Mesenchymal stem cell (in vitro differentiated cells and primary cell): ENCODE measurements around the gene TTLL8.

ENCODE experiments used
- DNase-seq: peaks from one replicate; pipeline ENCODE4 v3.0.0-alpha.2; 2013
- H2AFZ ChIP-seq: one replicate; pipeline ENCODE4 v1.6.1; 2013; ENCODE audit warnings: low read depth, mild to moderate bottlenecking, control low read depth, inconsistent platforms, low read length, moderate library complexity
- H2AK5ac ChIP-seq: 2 replicates; pipeline ENCODE4 v1.6.1; 2013; ENCODE audit warnings: low read length, moderate library complexity, mild to moderate bottlenecking, inconsistent platforms; ENCODE audit not compliant: severe bottlenecking
- H2BK120ac ChIP-seq: one replicate; pipeline ENCODE4 v1.6.1; 2013; ENCODE audit warnings: low read depth, mild to moderate bottlenecking, inconsistent platforms, low read length, moderate library complexity
- H2BK12ac ChIP-seq, 2 experiments: one replicate each; pipeline ENCODE4 v1.6.1; 2013; ENCODE audit warnings: inconsistent platforms in 2 of 2, low read length in 2 of 2, mild to moderate bottlenecking in 2 of 2, moderate library complexity in 2 of 2, control low read depth in 1 of 2
- H2BK15ac ChIP-seq: one replicate; pipeline ENCODE4 v1.6.1; 2013; ENCODE audit warnings: mild to moderate bottlenecking, low read depth, inconsistent platforms; ENCODE audit not compliant: poor library complexity, severe bottlenecking
- H2BK5ac ChIP-seq: 2 replicates; pipeline ENCODE4 v1.6.1; 2013; ENCODE audit warnings: low read depth, mild to moderate bottlenecking, low read length, control low read depth, inconsistent platforms; ENCODE audit not compliant: poor library complexity, severe bottlenecking
- H3K14ac ChIP-seq, 2 experiments: one replicate each; pipeline ENCODE4 v1.6.1; 2013; ENCODE audit warnings: inconsistent platforms in 2 of 2, low read length in 2 of 2, control low read depth in 1 of 2, mild to moderate bottlenecking in 1 of 2, moderate library complexity in 1 of 2
- H3K18ac ChIP-seq, 2 experiments: one replicate each; pipeline ENCODE4 v1.6.1; 2013; ENCODE audit warnings: inconsistent platforms in 2 of 2, low read length in 2 of 2, control low read depth in 1 of 2, low read depth in 1 of 2, mild to moderate bottlenecking in 1 of 2
- H3K23ac ChIP-seq, 2 experiments: one replicate each; pipeline ENCODE4 v1.6.1; 2013; ENCODE audit warnings: inconsistent platforms in 2 of 2, low read length in 2 of 2, mild to moderate bottlenecking in 2 of 2, moderate library complexity in 2 of 2, control low read depth in 1 of 2
- H3K27ac ChIP-seq: 2 replicates; pipeline ENCODE4 v1.5.1; 2013; ENCODE audit warnings: mild to moderate bottlenecking, moderate library complexity, low read length, control low read depth, inconsistent platforms; ENCODE audit not compliant: poor library complexity, severe bottlenecking
- H3K27me3 ChIP-seq, 2 experiments: 2 replicates each; pipeline versions ENCODE4 v1.6.1 to v1.7.0; 2013; ENCODE audit warnings: low read length in 2 of 2, mild to moderate bottlenecking in 2 of 2, moderate library complexity in 2 of 2, control low read depth in 1 of 2, inconsistent platforms in 1 of 2; ENCODE audit not compliant: control insufficient read depth in 1 of 2, insufficient read depth in 1 of 2
- H3K36me3 ChIP-seq, 2 experiments: 2 replicates each; pipeline versions ENCODE4 v1.6.1 to v1.7.0; 2013; ENCODE audit warnings: low read length in 2 of 2, control low read depth in 1 of 2, inconsistent platforms in 1 of 2, low read depth in 1 of 2, mild to moderate bottlenecking in 1 of 2; ENCODE audit not compliant: insufficient read depth in 2 of 2, control insufficient read depth in 1 of 2
- H3K4ac ChIP-seq, 2 experiments: one replicate each; pipeline ENCODE4 v1.6.1; 2013; ENCODE audit warnings: inconsistent platforms in 2 of 2, low read length in 2 of 2, mild to moderate bottlenecking in 2 of 2, moderate library complexity in 2 of 2, control low read depth in 1 of 2, low read depth in 1 of 2
- H3K4me1 ChIP-seq: 2 replicates; pipeline ENCODE4 v1.6.1; 2013; ENCODE audit warnings: low read depth, low read length, control low read depth; ENCODE audit not compliant: control insufficient read depth, insufficient read depth
- H3K4me2 ChIP-seq: 2 replicates; pipeline ENCODE4 v1.6.1; 2013; ENCODE audit warnings: low read length, mild to moderate bottlenecking, inconsistent platforms; ENCODE audit not compliant: poor library complexity, severe bottlenecking
- H3K4me3 ChIP-seq, 2 experiments: 2 replicates each; pipeline versions ENCODE4 v1.5.1 to v1.7.0; 2013; ENCODE audit warnings: low read length in 2 of 2, mild to moderate bottlenecking in 2 of 2, control low read depth in 1 of 2, low read depth in 1 of 2; ENCODE audit not compliant: insufficient read depth in 1 of 2
- H3K79me1 ChIP-seq: replicated peaks from 2 replicates; pipeline ENCODE4 v1.6.1; 2013; ENCODE audit warnings: mild to moderate bottlenecking, control low read depth, low read length, inconsistent platforms; ENCODE audit not compliant: poor library complexity, severe bottlenecking
- H3K9ac ChIP-seq: 2 replicates; pipeline ENCODE4 v1.7.0; 2013; ENCODE audit warnings: mild to moderate bottlenecking, low read length, moderate library complexity
- H3K9me3 ChIP-seq: 2 replicates; pipeline ENCODE4 v1.7.0; 2013; ENCODE audit warnings: mild to moderate bottlenecking, low read length; ENCODE audit not compliant: control insufficient read depth
- H4K8ac ChIP-seq: one replicate; pipeline ENCODE4 v1.6.1; 2013; ENCODE audit warnings: inconsistent platforms, mild to moderate bottlenecking, low read length, moderate library complexity
- H4K91ac ChIP-seq: one replicate; pipeline ENCODE4 v1.6.1; 2013; ENCODE audit warnings: mild to moderate bottlenecking, low read length, inconsistent platforms
- WGBS: methylation state at CpG from one replicate; pipeline ENCODE4 v1.1.7; 2013; ENCODE audit warnings: mixed read lengths; 5-methylcytosine and 5-hydroxymethylcytosine counted together

TTLL8 gene

GRCh38 chr22:50085211-50085972 is 27.3 kb upstream of the TTLL8 start, which contains the start of gene MLC1:
Gene MLC1, minus strand, starts transcription at chr22:50085426. Its CDS starts 524 bp downstream, at chr22:50084902.
- Histone ChIP-seq H3K4ac (no peak within 1 kb of the TSS), H2AFZ (peak within 1 kb of the TSS; percentile 6), H2BK15ac (no peak within 1 kb of the TSS), H3K4me1 (peaks cover 2% of the 10 kb centered on the region), H3K36me3 (peaks cover 0 to 3% of the 10 kb centered on the region in 2 experiments), H3K4me2 (no peak within 1 kb of the TSS), H4K8ac (no peak within 1 kb of the TSS), H2AK5ac (no peak within 1 kb of the TSS), H3K9me3 (no peaks in the 10 kb centered on the region), H3K4me3 (no peak within 1 kb of the TSS), H3K9ac (no peak within 1 kb of the TSS), H3K27me3 (peaks cover 12 to 46% of the 10 kb centered on the region in 2 experiments), H2BK5ac (no peak within 1 kb of the TSS), H3K18ac (no peak within 1 kb of the TSS), H4K91ac (no peak within 1 kb of the TSS), H2BK12ac (no peak within 1 kb of the TSS), H2BK120ac (no peak within 1 kb of the TSS), H3K27ac (no peak within 1 kb of the TSS), H3K23ac (no peak within 1 kb of the TSS), H3K14ac (no peak within 1 kb of the TSS), H3K79me1 (no peaks in the 10 kb centered on the region)
- no peak for DNase-seq
- WGBS: 83% methylated on average over 29 of the region's 29 CpGs

- H4K91ac ChIP-seq: no peak overlapping the region
- H3K4me2 ChIP-seq: no peak overlapping the region
- DNase-seq: no peak
- H2BK12ac ChIP-seq: no peak overlapping the region
- H3K27ac ChIP-seq: no peak overlapping the region
- no peak overlapping the region for H2AFZ ChIP-seq
- H3K9me3 ChIP-seq: no peaks in the 10 kb centered on the region
- H4K8ac ChIP-seq: no peak overlapping the region
- H2BK15ac ChIP-seq: no peak overlapping the region
- peaks cover 2% of the 10 kb centered on the region for H3K4me1 ChIP-seq
- H3K4me3 ChIP-seq: no peak overlapping the region
- H2AK5ac ChIP-seq: no peak overlapping the region
- H3K79me1 ChIP-seq: no peaks in the 10 kb centered on the region
- H3K9ac ChIP-seq: no peak overlapping the region
- H3K36me3 ChIP-seq: peaks cover 0 to 3% of the 10 kb centered on the region in 2 experiments
- H2BK5ac ChIP-seq: no peak overlapping the region
- peaks cover 19 to 49% of the 10 kb centered on the region in 2 experiments for H3K27me3 ChIP-seq
- no peak overlapping the region for H2BK120ac ChIP-seq
- no peak overlapping the region for H3K18ac ChIP-seq
- H3K23ac ChIP-seq: no peak overlapping the region
- H3K14ac ChIP-seq: no peak overlapping the region
- no peak overlapping the region for H3K4ac ChIP-seq
- WGBS: 97% methylated on average over 15 of the region's 16 CpGs
Observed at GRCh38 chr22:50084614-50085021, 26.5 kb upstream of the TTLL8 start.

- H2BK120ac ChIP-seq: no peak overlapping the region
- no peak overlapping the region for H3K18ac ChIP-seq
- H3K36me3 ChIP-seq: peaks cover 0 to 3% of the 10 kb centered on the region in 2 experiments
- no peak overlapping the region for H3K27ac ChIP-seq
- WGBS: 89% methylated on average over 10 of the region's 10 CpGs
- H3K4me2 ChIP-seq: no peak overlapping the region
- H4K8ac ChIP-seq: no peak overlapping the region
- peaks cover 2% of the 10 kb centered on the region for H3K4me1 ChIP-seq
- no peak for DNase-seq
- H3K9me3 ChIP-seq: no peaks in the 10 kb centered on the region
- H3K4me3 ChIP-seq: no peak overlapping the region
- H2AFZ ChIP-seq: no peak overlapping the region
- H2BK5ac ChIP-seq: no peak overlapping the region
- peaks cover 20 to 48% of the 10 kb centered on the region in 2 experiments for H3K27me3 ChIP-seq
- no peak overlapping the region for H3K9ac ChIP-seq
- no peak overlapping the region for H3K14ac ChIP-seq
- H4K91ac ChIP-seq: no peak overlapping the region
- H3K23ac ChIP-seq: no peak overlapping the region
- no peak overlapping the region for H2AK5ac ChIP-seq
- no peak overlapping the region for H2BK12ac ChIP-seq
- no peak overlapping the region for H3K4ac ChIP-seq
- no peaks in the 10 kb centered on the region for H3K79me1 ChIP-seq
- H2BK15ac ChIP-seq: no peak overlapping the region
Observed at GRCh38 chr22:50084080-50084477, 26.0 kb upstream of the TTLL8 start.

GRCh38 chr22:50083462-50084079 is 25.5 kb upstream of the TTLL8 start:
- Histone ChIP-seq H3K36me3 (peaks cover 0 to 3% of the 10 kb centered on the region in 2 experiments), H3K18ac (no peak overlapping the region), H3K27me3 (peaks cover 20 to 44% of the 10 kb centered on the region in 2 experiments), H3K23ac (no peak overlapping the region), H2AFZ (no peak overlapping the region), H3K9me3 (no peaks in the 10 kb centered on the region), H2AK5ac (no peak overlapping the region), H3K4me1 (peaks cover 2% of the 10 kb centered on the region), H3K9ac (no peak overlapping the region), H3K14ac (peak overlapping the region in 1 of 2 experiments; percentile 28), H4K91ac (no peak overlapping the region), H3K79me1 (no peaks in the 10 kb centered on the region), H3K4ac (no peak overlapping the region), H2BK15ac (no peak overlapping the region), H3K4me2 (no peak overlapping the region), H2BK12ac (no peak overlapping the region), H3K27ac (no peak overlapping the region), H4K8ac (no peak overlapping the region), H2BK120ac (no peak overlapping the region), H3K4me3 (no peak overlapping the region), H2BK5ac (no peak overlapping the region)
- WGBS: 79% methylated on average over 18 of the region's 18 CpGs
- DNase-seq: no peak
